ENCODE data around the gene CNGB1.
"Not testable (repeated sequence)": the region's sequence is repeated elsewhere in the genome, so short reads cannot be mapped to it uniquely, and the experiment has no call there.

CNGB1 gene

DNA sequence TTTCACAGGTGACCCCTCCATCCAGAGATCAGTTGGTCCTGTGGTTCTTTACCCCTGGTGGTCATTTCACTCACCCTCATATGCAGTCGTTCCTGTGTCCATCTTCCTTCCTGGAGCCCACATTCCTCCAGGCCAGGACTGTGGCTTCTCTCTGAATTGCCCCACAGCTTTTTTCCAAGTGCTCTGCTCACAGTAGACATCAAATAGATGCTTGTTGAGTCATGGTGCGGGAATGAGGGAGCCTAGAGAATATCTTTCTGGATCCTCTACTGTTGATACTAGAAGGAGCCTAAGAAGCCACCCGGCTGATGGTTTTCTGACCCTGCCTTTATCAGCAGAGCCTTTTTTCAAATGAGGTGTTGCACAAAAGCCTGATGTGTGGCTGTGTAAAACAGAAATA, 40.7 kb upstream of the CNGB1 start:
- peak; percentile 62 for DNase-seq (ENCODE audit: low read depth, low spot score)
- no peak for TF ChIP-seq CTCF (IDR thresholded peaks at IDR 0.05; ENCODE audit: low read depth, low read length)
- no peak overlapping the region for H3K4me3 ChIP-seq (ENCODE audit: low read depth, low read length)
- in situ Hi-C loops (cut with HindIII; ENCODE audit: low sequenced_read_pairs), result no loop called here

DNA sequence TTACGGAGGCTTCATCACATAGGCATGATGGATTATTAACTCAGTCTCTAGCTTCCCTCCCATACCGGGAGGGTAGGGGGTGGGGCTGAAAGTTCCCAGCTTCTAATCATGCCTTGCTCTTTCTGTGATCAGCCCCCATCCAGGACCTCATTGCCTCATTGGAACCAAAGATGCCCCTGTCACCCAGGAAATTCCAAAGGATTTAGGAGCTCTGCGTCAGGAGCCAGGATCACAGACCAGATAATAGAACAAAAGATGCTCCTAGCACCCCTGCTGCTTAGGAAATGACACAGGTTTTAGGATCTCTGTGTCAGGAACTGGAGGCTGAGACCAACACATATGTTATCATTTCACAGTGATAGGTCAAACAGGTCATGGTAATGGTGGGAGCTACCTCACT, 40.0 kb upstream of the CNGB1 start:
- in situ Hi-C loops (cut with HindIII; ENCODE audit: low sequenced_read_pairs), result no loop called here
- H3K4me3 ChIP-seq (ENCODE audit: low read depth, low read length), result no peak overlapping the region
- no peak for DNase-seq (ENCODE audit: low read depth, low spot score)
- no peak for TF ChIP-seq CTCF (IDR thresholded peaks at IDR 0.05; ENCODE audit: low read depth, low read length)

GRCh38 chr16:58009856-58010416, 39.0 kb upstream of the CNGB1 start:
- DNase-seq (ENCODE audit: low read depth, low spot score), result no peak
- in situ Hi-C loops (cut with HindIII; ENCODE audit: low sequenced_read_pairs), result no loop called here
- no peak for TF ChIP-seq CTCF (IDR thresholded peaks at IDR 0.05; ENCODE audit: low read depth, low read length)
- H3K4me3 ChIP-seq (ENCODE audit: low read depth, low read length), result no peak overlapping the region

- in situ Hi-C loops (cut with HindIII; ENCODE audit: low sequenced_read_pairs); DNase-seq (ENCODE audit: low read depth, low spot score); H3K4me3 ChIP-seq (ENCODE audit: low read depth, low read length): not testable (repeated sequence)
Measured at GRCh38 chr16:58004736-58005135, 33.8 kb upstream of the CNGB1 start.

DNA sequence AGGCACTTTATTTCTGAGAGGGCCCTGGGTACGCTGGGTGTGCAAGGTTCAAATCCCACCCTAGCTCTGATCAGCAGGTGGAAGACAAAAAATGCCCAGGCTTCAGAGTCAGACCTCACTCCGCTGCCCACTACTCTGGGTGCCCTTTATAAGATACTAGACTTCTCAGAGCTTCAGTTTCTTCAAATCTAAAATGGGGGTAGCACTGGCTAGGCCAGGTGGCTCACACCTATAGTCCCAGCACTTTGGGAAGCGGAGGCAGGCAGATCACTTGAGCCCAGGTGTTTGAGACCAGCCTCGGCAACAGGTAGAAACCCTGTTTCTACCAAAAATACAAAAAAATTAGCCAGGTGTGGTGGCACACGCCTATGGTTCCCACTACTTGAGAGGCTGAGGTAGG, 32.0 kb upstream of the CNGB1 start:
- in situ Hi-C loops (cut with HindIII; ENCODE audit: low sequenced_read_pairs), result no loop called here
- no peak for TF ChIP-seq CTCF (IDR thresholded peaks at IDR 0.05; ENCODE audit: low read depth, low read length)

GRCh38 chr16:58002416-58002800, 31.5 kb upstream of the CNGB1 start:
- no peak for TF ChIP-seq CTCF (IDR thresholded peaks at IDR 0.05; ENCODE audit: low read depth, low read length)
- DNase-seq (ENCODE audit: low read depth, low spot score), result no peak
- H3K4me3 ChIP-seq (ENCODE audit: low read depth, low read length), result no peak overlapping the region
- in situ Hi-C loops (cut with HindIII; ENCODE audit: low sequenced_read_pairs), result no loop called here

More for the DNA sequence above, 32.0 kb upstream of the CNGB1 start:
- H3K4me3 ChIP-seq (ENCODE audit: low read depth, low read length), result no peak overlapping the region
- no peak for DNase-seq (ENCODE audit: low read depth, low spot score)

- no peak for DNase-seq (ENCODE audit: low read depth, low spot score)
- H3K4me3 ChIP-seq (ENCODE audit: low read depth, low read length), result peak overlapping the region; percentile 83
- no peak for TF ChIP-seq CTCF (IDR thresholded peaks at IDR 0.05; ENCODE audit: low read depth, low read length)
- in situ Hi-C loops (cut with HindIII; ENCODE audit: low sequenced_read_pairs), result no loop called here
Measured at GRCh38 chr16:58001781-58002415, 31.0 kb upstream of the CNGB1 start.
